ENCODE data around the gene TRMT44. TPM values are rescaled to one million over a fixed set of nuclear protein-coding genes. Genes with fewer than 3 reads are reported as not detected.

Gene TRMT44
- polyA plus RNA-seq, 3 donors: 4.9 to 7.5 (median 6.6) TPM

DNA sequence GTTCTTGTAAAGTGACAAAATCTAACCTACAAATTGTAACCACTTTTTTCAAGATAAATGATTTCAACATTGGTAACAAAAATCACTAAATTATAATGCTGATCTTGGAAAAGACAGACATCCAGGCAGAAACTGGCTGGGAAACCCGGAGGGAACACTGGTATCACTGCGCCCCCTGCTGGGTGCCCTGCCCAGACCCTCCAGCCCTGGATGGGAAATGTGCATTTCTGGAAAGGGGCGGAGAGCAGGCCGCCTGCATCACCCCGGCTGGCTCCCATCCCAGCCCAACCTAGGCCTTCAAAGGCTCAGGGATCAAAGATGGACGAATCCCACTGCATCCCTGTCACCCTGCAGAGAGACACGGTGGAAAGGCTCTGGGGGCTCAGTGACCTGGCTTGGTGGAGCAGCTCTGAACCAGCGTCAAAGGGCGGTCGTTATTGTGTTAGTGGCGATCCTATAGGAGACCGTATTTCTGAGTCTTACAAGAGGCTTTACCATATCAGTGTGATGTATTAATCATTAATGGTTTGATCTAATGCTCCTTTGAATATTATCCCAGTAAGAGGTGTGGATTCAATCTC lies 37.3 kb upstream of the TRMT44 start:
- peak overlapping the region in 1 of 3 experiments; percentile 55 for H3K4me3 ChIP-seq (replicated peaks in 1 of 3; ENCODE audit: low read depth in 2 of 3, low read length in 3 of 3)
- Mint-ChIP-seq H3K4me3 (peak overlapping the region; percentile 41 to 76), H3K27ac (peak overlapping the region in 4 of 7 donors; percentile 30 to 79 (median 68)), H3K36me3 (peaks cover 53 to 59% of the 10 kb centered on the region in 2 donors), H3K9me3 (peaks cover 0 to 4% (median 3%) of the 10 kb centered on the region in 7 donors), H3K27me3 (ENCODE audit: low read depth in 3 of 3) (peaks cover 0 to 2% (median 1%) of the 10 kb centered on the region in 3 donors), H3K4me1 (peaks cover 31% of the 10 kb centered on the region)
- peaks cover 18 to 22% of the 10 kb centered on the region in 2 donors for H3K4me1 ChIP-seq (ENCODE audit: control insufficient read depth in 1 of 2, insufficient read depth in 2 of 2, low read length in 2 of 2)
- H4K20me1 ChIP-seq (ENCODE audit: insufficient read depth, low read length): no peaks in the 10 kb centered on the region
- DNase-seq: peak; percentile 41 to 67 (median 60)
- intact Hi-C loops (cut with micrococcal nuclease): loop anchor here (1.0 to 5.0 kb wide), 2 partner anchors 136 to 161 kb away; partner anchors contain the start of gene HTRA3 (in 1 of the 2)
- TF ChIP-seq, protein P1, sequence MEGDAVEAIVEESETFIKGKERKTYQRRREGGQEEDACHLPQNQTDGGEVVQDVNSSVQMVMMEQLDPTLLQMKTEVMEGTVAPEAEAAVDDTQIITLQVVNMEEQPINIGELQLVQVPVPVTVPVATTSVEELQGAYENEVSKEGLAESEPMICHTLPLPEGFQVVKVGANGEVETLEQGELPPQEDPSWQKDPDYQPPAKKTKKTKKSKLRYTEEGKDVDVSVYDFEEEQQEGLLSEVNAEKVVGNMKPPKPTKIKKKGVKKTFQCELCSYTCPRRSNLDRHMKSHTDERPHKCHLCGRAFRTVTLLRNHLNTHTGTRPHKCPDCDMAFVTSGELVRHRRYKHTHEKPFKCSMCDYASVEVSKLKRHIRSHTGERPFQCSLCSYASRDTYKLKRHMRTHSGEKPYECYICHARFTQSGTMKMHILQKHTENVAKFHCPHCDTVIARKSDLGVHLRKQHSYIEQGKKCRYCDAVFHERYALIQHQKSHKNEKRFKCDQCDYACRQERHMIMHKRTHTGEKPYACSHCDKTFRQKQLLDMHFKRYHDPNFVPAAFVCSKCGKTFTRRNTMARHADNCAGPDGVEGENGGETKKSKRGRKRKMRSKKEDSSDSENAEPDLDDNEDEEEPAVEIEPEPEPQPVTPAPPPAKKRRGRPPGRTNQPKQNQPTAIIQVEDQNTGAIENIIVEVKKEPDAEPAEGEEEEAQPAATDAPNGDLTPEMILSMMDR (IDR thresholded peaks at IDR 0.05): peak; percentile 99
- 0% methylated on average over 3 of the region's 12 CpGs for WGBS (ENCODE audit: insufficient coverage)
- no peaks in the 10 kb centered on the region for H3K9me3 ChIP-seq (replicated peaks in 1 of 2; ENCODE audit: control insufficient read depth in 1 of 2, insufficient read depth in 1 of 2, low read length in 2 of 2)
- no peak overlapping the region for H2AFZ ChIP-seq (ENCODE audit: insufficient read depth, low read depth, low read length, poor library complexity, severe bottlenecking)
- peak overlapping the region in 1 of 2 donors; percentile 39 for H3K27ac ChIP-seq (ENCODE audit: low read depth in 1 of 2, low read length in 2 of 2)
- H3K4me2 ChIP-seq (replicated peaks; ENCODE audit: extremely low read depth, low read length, poor library complexity, severe bottlenecking): peak overlapping the region; percentile 68
- peaks cover 26 to 55% of the 10 kb centered on the region in 2 donors for H3K36me3 ChIP-seq (replicated peaks in 1 of 2; ENCODE audit: control insufficient read depth in 1 of 2, insufficient read depth in 2 of 2, low read length in 2 of 2)
- peak overlapping the region; percentile 35 for H3K9ac ChIP-seq (ENCODE audit: insufficient read depth, low read length, poor library complexity, severe bottlenecking)
- H3K27me3 ChIP-seq (ENCODE audit: control insufficient read depth in 2 of 2, insufficient read depth in 2 of 2, low read length in 2 of 2): no peaks in the 10 kb centered on the region
- no peaks in the 10 kb centered on the region for H3K79me2 ChIP-seq (ENCODE audit: insufficient read depth, low read length)

GRCh38 chr4:8403976-8404375 lies 36.6 kb upstream of the TRMT44 start:
- peaks cover 0 to 2% (median 1%) of the 10 kb centered on the region in 3 donors for H3K27me3 Mint-ChIP-seq (ENCODE audit: low read depth in 3 of 3)
- H4K20me1 ChIP-seq (ENCODE audit: insufficient read depth, low read length): no peaks in the 10 kb centered on the region
- H3K27me3 ChIP-seq (ENCODE audit: control insufficient read depth in 2 of 2, insufficient read depth in 2 of 2, low read length in 2 of 2): no peaks in the 10 kb centered on the region
- no peak overlapping the region for H3K27ac ChIP-seq (ENCODE audit: low read depth in 1 of 2, low read length in 2 of 2)
- 40% methylated on average over 7 of the region's 13 CpGs for WGBS (ENCODE audit: insufficient coverage)
- no peaks in the 10 kb centered on the region for H3K79me2 ChIP-seq (ENCODE audit: insufficient read depth, low read length)
- H3K9me3 ChIP-seq (replicated peaks in 1 of 2; ENCODE audit: control insufficient read depth in 1 of 2, insufficient read depth in 1 of 2, low read length in 2 of 2): no peaks in the 10 kb centered on the region
- DNase-seq: no peak
- H3K9ac ChIP-seq (ENCODE audit: insufficient read depth, low read length, poor library complexity, severe bottlenecking): no peak overlapping the region
- H3K4me1 Mint-ChIP-seq: peaks cover 27% of the 10 kb centered on the region
- no peak overlapping the region for H3K4me2 ChIP-seq (replicated peaks; ENCODE audit: extremely low read depth, low read length, poor library complexity, severe bottlenecking)
- intact Hi-C loops (cut with micrococcal nuclease): loop anchor here (1.0 to 5.0 kb wide), 3 partner anchors 137 to 162 kb away; partner anchors contain the start of gene HTRA3 (in 1 of the 2)
- peaks cover 0 to 4% (median 3%) of the 10 kb centered on the region in 7 donors for H3K9me3 Mint-ChIP-seq
- H3K36me3 ChIP-seq (replicated peaks in 1 of 2; ENCODE audit: control insufficient read depth in 1 of 2, insufficient read depth in 2 of 2, low read length in 2 of 2): peaks cover 26 to 52% of the 10 kb centered on the region in 2 donors
- H3K4me1 ChIP-seq (ENCODE audit: control insufficient read depth in 1 of 2, insufficient read depth in 2 of 2, low read length in 2 of 2): peaks cover 18 to 22% of the 10 kb centered on the region in 2 donors
- no peak overlapping the region for H3K4me3 Mint-ChIP-seq
- no peak overlapping the region for H3K4me3 ChIP-seq (replicated peaks in 1 of 3; ENCODE audit: low read depth in 2 of 3, low read length in 3 of 3)
- H2AFZ ChIP-seq (ENCODE audit: insufficient read depth, low read depth, low read length, poor library complexity, severe bottlenecking): no peak overlapping the region
- H3K36me3 Mint-ChIP-seq: peaks cover 49 to 60% of the 10 kb centered on the region in 2 donors
- TF ChIP-seq, protein P1 (IDR thresholded peaks at IDR 0.05): no peak
- no peak overlapping the region for H3K27ac Mint-ChIP-seq

All from CD14-positive monocyte (primary cell).